MM.1S (cell line): Measurements from ENCODE around the gene IDH3G.

Source experiments
- DNase-seq: peaks from one replicate; pipeline ENCODE4 v3.0.0-alpha.2; 2015
- H2AFZ ChIP-seq: fragments of 300-600 bp; sonication (generic); 2 replicates; pipeline ENCODE4 v1.6.0; 2016; ENCODE audit warnings: antibody characterized with exemption, low read length
- H3F3A ChIP-seq: fragments of 300-600 bp; sonication (generic); 2 replicates; pipeline ENCODE4 v1.6.1; 2016; ENCODE audit warnings: mild to moderate bottlenecking, antibody characterized with exemption, low read length, moderate library complexity, mixed read lengths; ENCODE audit not compliant: insufficient read depth
- H3K27ac ChIP-seq: fragments of 300-600 bp; sonication (generic); 2 replicates; pipeline ENCODE4 v1.5.1; 2016; ENCODE audit warnings: mild to moderate bottlenecking, low read length
- H3K27me3 ChIP-seq: fragments of 300-600 bp; sonication (generic); replicated peaks from 2 replicates; pipeline ENCODE4 v1.6.0; 2016; ENCODE audit warnings: low read length; ENCODE audit not compliant: insufficient read depth
- H3K36me3 ChIP-seq: fragments of 300-600 bp; sonication (generic); replicated peaks from 2 replicates; pipeline ENCODE4 v1.6.1; 2016; ENCODE audit warnings: mild to moderate bottlenecking, low read length, mixed read lengths; ENCODE audit not compliant: insufficient read depth
- H3K4me1 ChIP-seq: fragments of 300-600 bp; sonication (generic); 2 replicates; pipeline ENCODE4 v1.6.1; 2016; ENCODE audit warnings: low read length, mixed read lengths
- H3K4me2 ChIP-seq: fragments of 300-600 bp; sonication (generic); 2 replicates; pipeline ENCODE4 v1.6.0; 2016; ENCODE audit warnings: low read depth, low read length
- H3K4me3 ChIP-seq: fragments of 300-600 bp; sonication (generic); 2 replicates; pipeline ENCODE4 v1.5.1; 2016; ENCODE audit warnings: low read length, mixed read lengths
- H3K79me2 ChIP-seq: fragments of 300-600 bp; sonication (generic); 2 replicates; pipeline ENCODE4 v1.6.1; 2016; ENCODE audit warnings: mixed run types, low read length, mixed read lengths
- H3K9ac ChIP-seq: fragments of 300-600 bp; sonication (generic); 2 replicates; pipeline ENCODE4 v1.6.1; 2016; ENCODE audit warnings: low read length, mixed read lengths
- H3K9me2 ChIP-seq: fragments of 300-600 bp; sonication (generic); replicated peaks from 2 replicates; pipeline ENCODE4 v1.6.1; 2016; ENCODE audit warnings: mild to moderate bottlenecking, low read length, mixed read lengths; ENCODE audit not compliant: insufficient read depth
- H3K9me3 ChIP-seq: fragments of 300-600 bp; sonication (generic); replicated peaks from 2 replicates; pipeline ENCODE4 v1.6.1; 2016; ENCODE audit warnings: mild to moderate bottlenecking, low read length, mixed read lengths; ENCODE audit not compliant: insufficient read depth
- H4K20me1 ChIP-seq: fragments of 300-600 bp; sonication (generic); 2 replicates; pipeline ENCODE4 v1.6.1; 2016; ENCODE audit warnings: mild to moderate bottlenecking, low read length, moderate library complexity, mixed read lengths; ENCODE audit not compliant: insufficient read depth
- CTCF ChIP-seq: fragments of 300-600 bp; sonication (generic); IDR thresholded peaks from 2 replicates; pipeline ENCODE4 v1.5.1; 2016; ENCODE audit warnings: antibody characterized with exemption, low read length, mixed read lengths
- EZH2 ChIP-seq: fragments of 300-600 bp; sonication (generic); optimal IDR thresholded peaks from 2 replicates; pipeline ENCODE3; 2017; ENCODE audit warnings: low read depth, mild to moderate bottlenecking, antibody characterized with exemption, low read length, mixed read lengths
- EZH2phosphoT487 ChIP-seq: fragments of 300-600 bp; sonication (generic); IDR thresholded peaks from 2 replicates; pipeline ENCODE4 v1.6.1; 2018; ENCODE audit warnings: antibody characterized with exemption, low read length

Gene IDH3G

GRCh38 chrX:153778684-153779101 is 15.5 kb downstream of the IDH3G start:
- DNase-seq = no peak
- Histone ChIP-seq H3K9ac (no peak overlapping the region), H3K79me2 (no peaks in the 10 kb centered on the region), H3K27me3 (peaks cover 3% of the 10 kb centered on the region; the same call in 1 of the 2 replicates), H3K36me3 (no peaks in the 10 kb centered on the region), H3F3A (no peaks in the 10 kb centered on the region), H3K4me1 (no peaks in the 10 kb centered on the region), H3K27ac (no peak overlapping the region), H3K4me2 (no peak overlapping the region), H2AFZ (no peak overlapping the region), H3K4me3 (no peak overlapping the region), H4K20me1 (no peaks in the 10 kb centered on the region), H3K9me3 (no peaks in the 10 kb centered on the region), H3K9me2 (no peaks in the 10 kb centered on the region)
- TF ChIP-seq CTCF (no peak), EZH2 (no peak), EZH2phosphoT487 (no peak)

- H3K27me3 ChIP-seq = peaks cover 3% of the 10 kb centered on the region; the same call in 1 of the 2 replicates
- no peaks in the 10 kb centered on the region for H3K36me3 ChIP-seq
- H3K27ac ChIP-seq = no peak overlapping the region
- H3K9ac ChIP-seq = no peak overlapping the region
- no peaks in the 10 kb centered on the region for H3K79me2 ChIP-seq
- no peak overlapping the region for H3K4me3 ChIP-seq
- H3K4me2 ChIP-seq = no peak overlapping the region
- H3K4me1 ChIP-seq = no peaks in the 10 kb centered on the region
- no peak for TF ChIP-seq EZH2
- TF ChIP-seq EZH2phosphoT487 = no peak
- H3K9me2 ChIP-seq = no peaks in the 10 kb centered on the region
- H2AFZ ChIP-seq = no peak overlapping the region
- no peak for DNase-seq
- H4K20me1 ChIP-seq = no peaks in the 10 kb centered on the region
- no peaks in the 10 kb centered on the region for H3K9me3 ChIP-seq
- H3F3A ChIP-seq = no peaks in the 10 kb centered on the region
These were observed 16.0 kb downstream of the IDH3G start for GRCh38 chrX:153778181-153778580.

GRCh38 chrX:153777261-153778090 is 16.7 kb downstream of the IDH3G start:
- no peaks in the 10 kb centered on the region for H3K36me3 ChIP-seq
- no peak for TF ChIP-seq EZH2
- no peaks in the 10 kb centered on the region for H3K9me3 ChIP-seq
- H3K79me2 ChIP-seq = no peaks in the 10 kb centered on the region
- no peak overlapping the region for H3K9ac ChIP-seq
- no peak overlapping the region for H3K4me2 ChIP-seq
- peaks cover 3% of the 10 kb centered on the region; the same call in 1 of the 2 replicates for H3K27me3 ChIP-seq
- no peak overlapping the region for H3K27ac ChIP-seq
- H3K9me2 ChIP-seq = no peaks in the 10 kb centered on the region
- no peaks in the 10 kb centered on the region for H4K20me1 ChIP-seq
- H3K4me1 ChIP-seq = no peaks in the 10 kb centered on the region
- no peaks in the 10 kb centered on the region for H3F3A ChIP-seq
- no peak overlapping the region for H3K4me3 ChIP-seq
- DNase-seq = no peak
- no peak overlapping the region for H2AFZ ChIP-seq

GRCh38 chrX:153776611-153777045 is 17.5 kb downstream of the IDH3G start:
- H3K9me2 ChIP-seq = no peaks in the 10 kb centered on the region
- no peaks in the 10 kb centered on the region for H3K79me2 ChIP-seq
- H3K36me3 ChIP-seq = no peaks in the 10 kb centered on the region
- no peak overlapping the region for H3K9ac ChIP-seq
- H3K27me3 ChIP-seq = peaks cover 12% of the 10 kb centered on the region
- no peak overlapping the region for H3K4me3 ChIP-seq
- H3K27ac ChIP-seq = no peak overlapping the region
- no peak for DNase-seq
- H3K4me1 ChIP-seq = no peaks in the 10 kb centered on the region
- no peaks in the 10 kb centered on the region for H4K20me1 ChIP-seq
- TF ChIP-seq CTCF (no peak), EZH2 (no peak), EZH2phosphoT487 (no peak)
- no peaks in the 10 kb centered on the region for H3K9me3 ChIP-seq
- no peak overlapping the region for H2AFZ ChIP-seq
- H3F3A ChIP-seq = no peaks in the 10 kb centered on the region
- no peak overlapping the region for H3K4me2 ChIP-seq
